Stomach (tissue), 9 donors: ENCODE data around the gene TEAD2. TPM values are rescaled to one million over a fixed set of nuclear protein-coding genes. Genes with fewer than 3 reads are reported as not detected.

Experiments used
- DNase-seq, 2 donors: peaks; one replicate each; pipeline versions ENCODE4 v3.0.0 to v3.0.0-alpha.2; 2013 to 2019
- H3K27ac ChIP-seq, 5 donors: fragments of 200-600 bp in 4 of 5; sonication (generic) in 4 of 5; one replicate each; pipeline ENCODE4 v1.5.1; 2013 to 2019; ENCODE audit warnings: mild to moderate bottlenecking in 1 of 5, moderate library complexity in 1 of 5
- H3K27me3 ChIP-seq, 3 donors: fragments of 200-600 bp; sonication (generic); one replicate each; pipeline ENCODE4 v1.5.1; 2017 to 2019; ENCODE audit warnings: mixed run types in 1 of 3
- H3K36me3 ChIP-seq, 4 donors: fragments of 200-600 bp; sonication (generic); 1 replicate in 3 of 4; 2 replicates in 1 of 4; pipeline ENCODE4 v1.5.1; 2016 to 2019
- H3K4me1 ChIP-seq, 4 donors: fragments of 200-600 bp; sonication (generic); one replicate each; pipeline ENCODE4 v1.5.1; 2016 to 2019
- H3K4me3 ChIP-seq, 4 donors: fragments of 200-600 bp; sonication (generic) in 3 of 4; one replicate each; pipeline ENCODE4 v1.5.1; 2016 to 2019; ENCODE audit warnings: mild to moderate bottlenecking in 1 of 4
- H3K9me3 ChIP-seq, 4 donors: fragments of 200-600 bp; sonication (generic); one replicate each; pipeline ENCODE4 v1.5.1; 2016 to 2019
- EP300 ChIP-seq: sonication (generic); formaldehyde crosslinking; IDR thresholded peaks from one replicate; pipeline ENCODE4 v1.6.1; 2017; ENCODE audit warnings: antibody characterized with exemption
- POLR2A ChIP-seq, 4 donors: fragments of 450-650 bp; IDR thresholded peaks; one replicate each; pipeline ENCODE4 v1.6.1; 2016; ENCODE audit warnings: antibody characterized with exemption in 4 of 4, control low read depth in 2 of 4, mild to moderate bottlenecking in 1 of 4, moderate library complexity in 1 of 4
- POLR2AphosphoS5 ChIP-seq, 3 donors: sonication (generic); formaldehyde crosslinking; IDR thresholded peaks; one replicate each; pipeline ENCODE4 v1.6.1; 2016; ENCODE audit warnings: antibody characterized with exemption in 3 of 3
- WGBS, 5 donors: extraction: QIAGEN DNeasy Blood & Tissue Kit in 3 of 5; methylation state at CpG; one replicate each; pipeline versions ENCODE4 v1.1.5 to v1.1.7; 2013 to 2018; 5-methylcytosine and 5-hydroxymethylcytosine counted together
- intact Hi-C: fragments of 100-400 bp; cut with DNase I; formaldehyde crosslinking; loops from one replicate; pipeline ENCODE4 v1.15.1; 2023; ENCODE audit warnings: low total_unique reads
- polyA plus RNA-seq, 3 donors: library from polyadenylated mRNA; stranded (reverse); fragments of 200-250 nt; gene quantifications; one replicate each; pipeline ENCODE4 v1.2.3, GENCODE V29; 2013
- total RNA-seq, 5 donors: library from RNA; depleted of rRNA; stranded (reverse); fragments of >200 nt; gene quantifications; one replicate each; pipeline versions ENCODE4 v1.1.0 to v1.2.3, GENCODE V29; 2014 to 2016
- TF ChIP-seq, protein P1 (sequence below), 7 experiments: fragments of 450-650 bp in 4 of 7; fragments of 200-600 bp in 3 of 7; sonication (generic) in 3 of 7; IDR thresholded peaks; one replicate each; pipeline ENCODE4 v1.5.1; 2016 to 2019; ENCODE audit warnings: antibody characterized with exemption in 7 of 7, control low read depth in 2 of 7, mild to moderate bottlenecking in 1 of 7
- donor health status: healthy with polysubstance abuse.
- donor health status: Bipolar disorder and iron deficiency.
- donor health status: healthy.

Gene TEAD2
- total and polyA plus RNA-seq, 8 donors, result 4.3 to 42.0 (median 20.0) TPM

DNA sequence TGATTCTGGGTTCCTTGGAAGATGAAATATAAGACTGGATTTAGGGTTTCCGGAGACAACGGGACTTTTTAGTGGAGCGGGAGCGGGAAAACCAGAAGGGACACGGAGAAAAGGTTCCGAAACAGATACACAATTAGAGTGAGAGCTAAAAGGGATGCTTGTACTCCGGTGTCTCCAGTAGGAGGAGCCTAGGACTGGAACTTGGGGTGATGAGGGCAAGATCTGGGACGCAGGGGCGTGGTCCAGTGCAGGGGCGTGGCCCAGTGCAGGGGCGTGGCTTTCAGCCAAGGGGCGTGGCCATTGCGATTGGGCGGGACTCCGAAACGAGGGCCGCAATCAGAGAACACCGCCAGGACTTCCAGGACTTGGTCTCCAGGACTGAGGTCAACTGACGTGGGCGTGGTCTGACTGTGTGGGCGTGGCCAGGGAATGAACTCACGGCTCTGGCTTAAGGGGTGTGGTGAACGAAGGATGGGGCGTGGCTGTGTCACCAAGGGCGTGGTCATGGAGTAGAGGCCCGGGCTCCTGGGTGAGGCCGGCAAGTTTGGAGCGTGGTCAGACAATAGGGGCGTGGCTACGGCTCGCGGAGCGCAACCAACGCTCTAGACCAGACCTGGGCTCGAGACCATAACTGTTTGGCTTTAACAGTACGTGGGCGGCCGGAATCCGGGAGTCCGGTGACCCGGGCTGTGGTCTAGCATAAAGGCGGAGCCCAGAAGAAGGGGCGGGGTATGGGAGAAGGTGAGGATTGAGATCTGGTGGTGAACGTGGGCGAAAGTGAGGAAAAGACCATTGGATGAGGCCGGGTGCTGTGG lies 1.3 kb upstream of the TEAD2 start, which contains the start of gene DKKL1:
TSS of gene DKKL1 (plus strand) at position 610 of the 815 bp plus-strand sequence. CDS start at position 732, 122 bp downstream.
- peak; percentile 98 to 100 for DNase-seq
- WGBS, 5 donors, result 2 to 3% (median 2%) methylated on average over 46 of the region's 46 CpGs

GRCh38 chr19:49362929-49363267 lies 682 bp upstream of the TEAD2 start:
- Histone ChIP-seq H3K27me3 (peaks cover 0 to 33% (median 9%) of the 10 kb centered on the region in 3 donors), H3K27ac (peak overlapping the region; percentile 78 to 95 (median 94)), H3K9me3 (peaks cover 0 to under 1% (median 0%) of the 10 kb centered on the region in 4 donors), H3K36me3 (peaks cover 0 to 20% (median 18%) of the 10 kb centered on the region in 4 donors), H3K4me3 (peak overlapping the region; percentile 63 to 82 (median 76)), H3K4me1 (peaks cover 16 to 49% (median 33%) of the 10 kb centered on the region in 4 donors)
- peak; percentile 30 to 80 for DNase-seq
- 0 to 1% (median 1%) methylated on average over 14 of the region's 14 CpGs for WGBS, 5 donors
- intact Hi-C loops, result no loop called here
- no peak for TF ChIP-seq POLR2AphosphoS5 (IDR thresholded peaks at IDR 0.05)
- TF ChIP-seq, protein P1, sequence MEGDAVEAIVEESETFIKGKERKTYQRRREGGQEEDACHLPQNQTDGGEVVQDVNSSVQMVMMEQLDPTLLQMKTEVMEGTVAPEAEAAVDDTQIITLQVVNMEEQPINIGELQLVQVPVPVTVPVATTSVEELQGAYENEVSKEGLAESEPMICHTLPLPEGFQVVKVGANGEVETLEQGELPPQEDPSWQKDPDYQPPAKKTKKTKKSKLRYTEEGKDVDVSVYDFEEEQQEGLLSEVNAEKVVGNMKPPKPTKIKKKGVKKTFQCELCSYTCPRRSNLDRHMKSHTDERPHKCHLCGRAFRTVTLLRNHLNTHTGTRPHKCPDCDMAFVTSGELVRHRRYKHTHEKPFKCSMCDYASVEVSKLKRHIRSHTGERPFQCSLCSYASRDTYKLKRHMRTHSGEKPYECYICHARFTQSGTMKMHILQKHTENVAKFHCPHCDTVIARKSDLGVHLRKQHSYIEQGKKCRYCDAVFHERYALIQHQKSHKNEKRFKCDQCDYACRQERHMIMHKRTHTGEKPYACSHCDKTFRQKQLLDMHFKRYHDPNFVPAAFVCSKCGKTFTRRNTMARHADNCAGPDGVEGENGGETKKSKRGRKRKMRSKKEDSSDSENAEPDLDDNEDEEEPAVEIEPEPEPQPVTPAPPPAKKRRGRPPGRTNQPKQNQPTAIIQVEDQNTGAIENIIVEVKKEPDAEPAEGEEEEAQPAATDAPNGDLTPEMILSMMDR (IDR thresholded peaks at IDR 0.05), result no peak
- no peak for TF ChIP-seq EP300
- no peak for TF ChIP-seq POLR2A (IDR thresholded peaks at IDR 0.05)

More for the DNA sequence above, 1.3 kb upstream of the TEAD2 start, which contains the start of gene DKKL1:
- peaks cover 0 to 33% (median 9%) of the 10 kb centered on the region in 3 donors for H3K27me3 ChIP-seq
- peak within 1 kb of the TSS; percentile 63 to 82 (median 76) for H3K4me3 ChIP-seq
- H3K36me3 ChIP-seq, result peaks cover 0 to 14% (median 12%) of the 10 kb centered on the region in 4 donors
- no peak for TF ChIP-seq POLR2A (IDR thresholded peaks at IDR 0.05)
- TF ChIP-seq POLR2AphosphoS5 (IDR thresholded peaks at IDR 0.05), result peak; percentile 46 to 81 (median 57)
- TF ChIP-seq, protein P1 (IDR thresholded peaks at IDR 0.05), result peak in 2 of 7 experiments; percentile 12 to 23
- no peak for TF ChIP-seq EP300
- H3K27ac ChIP-seq, result peak within 1 kb of the TSS; percentile 78 to 95 (median 94)
- intact Hi-C loops, result no loop called here
- H3K9me3 ChIP-seq, result peaks cover 0 to 7% (median 1%) of the 10 kb centered on the region in 4 donors
- H3K4me1 ChIP-seq, result peaks cover 16 to 49% (median 33%) of the 10 kb centered on the region in 4 donors

- Histone ChIP-seq H3K36me3 (peaks cover 0 to 33% (median 31%) of the 10 kb centered on the region in 4 donors), H3K9me3 (no peaks in the 10 kb centered on the region), H3K4me3 (peak overlapping the region; percentile 63 to 82 (median 76)), H3K27ac (peak overlapping the region; percentile 82 to 95 (median 94)), H3K4me1 (peaks cover 18 to 60% (median 39%) of the 10 kb centered on the region in 4 donors), H3K27me3 (peaks cover 0 to 33% (median 9%) of the 10 kb centered on the region in 3 donors)
- peak; percentile 80 to 96 for DNase-seq
- intact Hi-C loops, result no loop called here
- WGBS, 5 donors, result 1 to 9% (median 6%) methylated on average over 7 to 27 of the region's 27 CpGs
- TF ChIP-seq POLR2AphosphoS5 (IDR thresholded peaks at IDR 0.05), result peak; percentile 21 to 51 (median 26)
- TF ChIP-seq, protein P1 (IDR thresholded peaks at IDR 0.05), result no peak
Measured at GRCh38 chr19:49361438-49362047, 673 bp downstream of the TEAD2 start.
